Ovary (tissue), 3 donors: Measurements from ENCODE around the gene ZSCAN10.

Experiments used
- CTCF ChIP-seq, 3 donors: fragments of 450-650 bp in 2 of 3; fragments of 200-600 bp in 1 of 3; IDR thresholded peaks; one replicate each; pipeline versions ENCODE4 v1.5.1 to v1.8.0; 2016 to 2022; ENCODE audit warnings: antibody characterized with exemption in 3 of 3, mild to moderate bottlenecking in 1 of 3
- POLR2A ChIP-seq: fragments of 450-650 bp; IDR thresholded peaks from one replicate; pipeline ENCODE4 v1.6.1; 2017; ENCODE audit warnings: antibody characterized with exemption, mild to moderate bottlenecking, moderate library complexity
- donor health status: DM: no; HTN: no; CAD: no.

GRCh38 chr16:3056336-3057180, 42.5 kb downstream of the ZSCAN10 start:
- TF ChIP-seq POLR2A (no peak), CTCF (IDR thresholded peaks at IDR 0.05) (no peak)
